ENCODE measurements around the gene YAE1. TPM values are rescaled to one million over a fixed set of nuclear protein-coding genes. Genes with fewer than 3 reads are reported as not detected.

Gene YAE1, protein sequence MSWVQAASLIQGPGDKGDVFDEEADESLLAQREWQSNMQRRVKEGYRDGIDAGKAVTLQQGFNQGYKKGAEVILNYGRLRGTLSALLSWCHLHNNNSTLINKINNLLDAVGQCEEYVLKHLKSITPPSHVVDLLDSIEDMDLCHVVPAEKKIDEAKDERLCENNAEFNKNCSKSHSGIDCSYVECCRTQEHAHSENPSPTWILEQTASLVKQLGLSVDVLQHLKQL
- total RNA-seq: 33.8 and 40.0 TPM in 2 replicates

GRCh38 chr7:39566023-39566921 lies at the start of gene YAE1:
YAE1 (plus strand) TSS chr7:39566404; CDS start chr7:39566419, 15 bp downstream.

Other genes with a start within 250 kb of the YAE1 start
- gene RALA, start 57.2 kb downstream of the YAE1 start, total RNA-seq: 24.7 and 37.4 TPM in 2 replicates